Loucy (cell line): Measurements from ENCODE around the gene XPO5.
A peak's percentile ranks its signal among the peaks of the same experiment; 100 is the strongest.

Source experiments
- CTCF ChIP-seq: fragments of 200-600 bp; sonication (generic); conservative IDR thresholded peaks from 2 replicates; pipeline ENCODE4 v1.5.1; 2014; ENCODE audit warnings: mild to moderate bottlenecking, antibody characterized with exemption, low read length
- EZH2phosphoT487 ChIP-seq: fragments of 200-600 bp; IDR thresholded peaks from 2 replicates; pipeline ENCODE4 v1.6.1; 2018; ENCODE audit warnings: antibody characterized with exemption, mild to moderate bottlenecking, moderate library complexity, borderline replicate concordance

GRCh38 chr6:43496370-43497128, 79.3 kb downstream of the XPO5 start:
- peak; percentile 43 for TF ChIP-seq CTCF
- no peak for TF ChIP-seq EZH2phosphoT487
